ENCODE measurements around the gene HDHD3.
A peak's percentile ranks its signal among the peaks of the same experiment; 100 is the strongest.
"Not testable (repeated sequence)": the region's sequence is repeated elsewhere in the genome, so short reads cannot be mapped to it uniquely, and the experiment has no call there.

Gene HDHD3

GRCh38 chr9:113376634-113377567, at the start of gene HDHD3:
Gene HDHD3, minus strand, starts transcription at chr9:113376986. Its CDS starts 2,632 bp downstream, at chr9:113374354.
- DNase-seq, result peak; percentile 58

- no peak for DNase-seq
Measured at GRCh38 chr9:113425072-113425471, 48.3 kb upstream of the HDHD3 start.

- no peak for DNase-seq
Measured at GRCh38 chr9:113421726-113422125, 44.9 kb upstream of the HDHD3 start.

GRCh38 chr9:113417370-113417769, 40.6 kb upstream of the HDHD3 start:
- no peak for DNase-seq

- DNase-seq, result no peak
Measured at GRCh38 chr9:113416149-113416721, 39.4 kb upstream of the HDHD3 start.

- DNase-seq, result peak; percentile 94
Measured at GRCh38 chr9:113410207-113410864, 33.5 kb upstream of the HDHD3 start, which contains the start of the genes C9orf43 and POLE3. Gene C9orf43, plus strand, starts transcription at chr9:113410747. Its CDS starts 2,747 bp downstream, at chr9:113413494. Gene POLE3, minus strand, starts transcription at chr9:113410675. Its CDS starts 382 bp downstream, at chr9:113410293.

GRCh38 chr9:113409883-113410206, 33.1 kb upstream of the HDHD3 start:
- no peak for DNase-seq

GRCh38 chr9:113409481-113409880, 32.7 kb upstream of the HDHD3 start:
- no peak for DNase-seq

GRCh38 chr9:113406873-113407511, 30.2 kb upstream of the HDHD3 start:
- peak; percentile 44 for DNase-seq

GRCh38 chr9:113406353-113406752, 29.6 kb upstream of the HDHD3 start:
- not testable (repeated sequence) for DNase-seq

- DNase-seq, result no peak
Measured at GRCh38 chr9:113403646-113404045, 26.9 kb upstream of the HDHD3 start.

GRCh38 chr9:113401027-113401792, 24.4 kb upstream of the HDHD3 start, which contains the start of gene ALAD:
Gene ALAD, minus strand, starts transcription at chr9:113401284. Its CDS starts 7,725 bp downstream, at chr9:113393559.
- peak; percentile 96 for DNase-seq

- no peak for DNase-seq
Measured at GRCh38 chr9:113399646-113400200, 22.9 kb upstream of the HDHD3 start.

- no peak for DNase-seq
Measured at GRCh38 chr9:113398796-113399195, 22.0 kb upstream of the HDHD3 start.

GRCh38 chr9:113397203-113397631, 20.4 kb upstream of the HDHD3 start:
- no peak for DNase-seq

- DNase-seq, result no peak
Measured at GRCh38 chr9:113395000-113395861, 18.4 kb upstream of the HDHD3 start.

- no peak for DNase-seq
Measured at GRCh38 chr9:113393281-113393680, 16.5 kb upstream of the HDHD3 start.

- DNase-seq, result no peak
Measured at GRCh38 chr9:113391917-113392316, 15.1 kb upstream of the HDHD3 start.

GRCh38 chr9:113390192-113390960, 13.6 kb upstream of the HDHD3 start:
- no peak for DNase-seq

GRCh38 chr9:113389451-113389850, 12.7 kb upstream of the HDHD3 start:
- no peak for DNase-seq
